Uterus (tissue), 2 donors: ENCODE results near the gene TRIM62.

ENCODE experiments used
- POLR2A ChIP-seq, 2 donors: fragments of 450-650 bp; IDR thresholded peaks; one replicate each; pipeline ENCODE4 v1.6.1; 2016; ENCODE audit warnings: antibody characterized with exemption in 2 of 2, mild to moderate bottlenecking in 1 of 2, moderate library complexity in 1 of 2
- TF ChIP-seq, protein P1 (sequence below), 4 experiments: fragments of 200-600 bp in 2 of 4; fragments of 450-650 bp in 2 of 4; sonication (generic) in 2 of 4; IDR thresholded peaks; one replicate each; pipeline ENCODE4 v1.5.1; 2016 to 2019; ENCODE audit warnings: antibody characterized with exemption in 4 of 4, mild to moderate bottlenecking in 2 of 4, moderate library complexity in 1 of 4

DNA sequence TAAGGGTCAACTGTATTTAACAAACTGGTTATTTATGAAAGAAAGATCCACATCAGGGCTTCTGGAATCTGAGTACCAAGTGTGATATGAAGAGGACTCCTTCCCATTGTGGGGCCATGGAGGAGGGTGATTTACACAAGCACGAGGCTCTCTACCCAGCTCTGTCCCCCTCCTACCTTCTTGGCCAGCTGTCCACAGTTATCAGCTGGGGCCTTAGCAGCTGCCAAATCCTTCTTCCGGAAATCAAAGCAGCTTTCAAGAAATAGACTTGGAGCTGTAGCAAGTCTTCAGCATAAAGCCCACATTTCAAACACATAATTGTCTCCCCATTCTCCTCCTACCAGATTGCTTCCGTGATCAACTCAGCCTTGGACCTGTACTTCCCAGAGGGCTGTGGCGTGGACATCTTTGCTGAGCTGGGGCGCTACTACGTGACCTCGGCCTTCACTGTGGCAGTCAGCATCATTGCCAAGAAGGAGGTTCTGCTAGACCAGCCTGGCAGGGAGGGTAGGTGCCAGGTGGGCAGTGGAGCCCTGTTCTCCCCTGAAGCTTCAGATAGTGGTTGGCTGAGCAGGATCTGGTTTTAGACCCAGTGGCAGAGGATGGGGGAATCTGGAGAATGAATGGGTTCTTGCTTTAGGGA lies 85.4 kb downstream of the TRIM62 start:
- TF ChIP-seq, protein P1, sequence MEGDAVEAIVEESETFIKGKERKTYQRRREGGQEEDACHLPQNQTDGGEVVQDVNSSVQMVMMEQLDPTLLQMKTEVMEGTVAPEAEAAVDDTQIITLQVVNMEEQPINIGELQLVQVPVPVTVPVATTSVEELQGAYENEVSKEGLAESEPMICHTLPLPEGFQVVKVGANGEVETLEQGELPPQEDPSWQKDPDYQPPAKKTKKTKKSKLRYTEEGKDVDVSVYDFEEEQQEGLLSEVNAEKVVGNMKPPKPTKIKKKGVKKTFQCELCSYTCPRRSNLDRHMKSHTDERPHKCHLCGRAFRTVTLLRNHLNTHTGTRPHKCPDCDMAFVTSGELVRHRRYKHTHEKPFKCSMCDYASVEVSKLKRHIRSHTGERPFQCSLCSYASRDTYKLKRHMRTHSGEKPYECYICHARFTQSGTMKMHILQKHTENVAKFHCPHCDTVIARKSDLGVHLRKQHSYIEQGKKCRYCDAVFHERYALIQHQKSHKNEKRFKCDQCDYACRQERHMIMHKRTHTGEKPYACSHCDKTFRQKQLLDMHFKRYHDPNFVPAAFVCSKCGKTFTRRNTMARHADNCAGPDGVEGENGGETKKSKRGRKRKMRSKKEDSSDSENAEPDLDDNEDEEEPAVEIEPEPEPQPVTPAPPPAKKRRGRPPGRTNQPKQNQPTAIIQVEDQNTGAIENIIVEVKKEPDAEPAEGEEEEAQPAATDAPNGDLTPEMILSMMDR (IDR thresholded peaks at IDR 0.05): no peak
- TF ChIP-seq POLR2A (IDR thresholded peaks at IDR 0.05): no peak
